IMR-90 (cell line): ENCODE results near the gene BCL2L13. TPM values are rescaled to one million over a fixed set of nuclear protein-coding genes. Genes with fewer than 3 reads are reported as not detected.

Source experiments
- ATAC-seq: fragments of 200-7000 bp; cut with Tn5 transposase; 2 replicates; pipeline ENCODE4 v1.9.1; 2020; ENCODE audit warnings: low read depth, mild to moderate bottlenecking, moderate library complexity
- BruUV-seq: library from RNA; stranded (reverse); fragments of 400-500 nt; replicated peaks from 2 replicates; lab custom pipeline; 2021; lab: Mats Ljungman, UMichigan
- CTCF ChIA-PET: fragments of 300-600 bp; formaldehyde crosslinking; extraction: SDS; loops from one replicate; lab custom pipeline; 2021; ENCODE audit warnings: antibody characterized with exemption; lab: Yijun Ruan, JAX
- POLR2A ChIA-PET: fragments of 300-600 bp; sonication (Branson Sonifier 250); formaldehyde crosslinking; loops from one replicate; lab custom pipeline; 2022; ENCODE audit warnings: antibody characterized with exemption; ENCODE audit not compliant: unreplicated experiment; lab: Charles Lee
- DNase-seq: peaks from one replicate; pipeline ENCODE4 v3.0.0; 2013
- H2AFZ ChIP-seq: replicated peaks from 2 replicates; pipeline ENCODE3; 2013; ENCODE audit warnings: low read length, mild to moderate bottlenecking; ENCODE audit not compliant: poor library complexity
- H2AK5ac ChIP-seq: 2 replicates; pipeline ENCODE4 v1.6.1; 2013; ENCODE audit warnings: low read depth, low read length, inconsistent platforms
- H2AK9ac ChIP-seq: replicated peaks from 2 replicates; pipeline ENCODE3; 2013; ENCODE audit warnings: mild to moderate bottlenecking, low read depth, low read length, moderate library complexity; ENCODE audit not compliant: poor library complexity
- H2BK120ac ChIP-seq: 2 replicates; pipeline ENCODE4 v1.6.1; 2013; ENCODE audit warnings: low read depth, low read length, inconsistent platforms
- H2BK15ac ChIP-seq: 3 replicates; pipeline ENCODE4 v1.6.1; 2013; ENCODE audit warnings: low read depth, low read length, inconsistent platforms
- H2BK20ac ChIP-seq: 2 replicates; pipeline ENCODE4 v1.6.1; 2013; ENCODE audit warnings: low read depth, mild to moderate bottlenecking, inconsistent platforms, low read length, moderate library complexity
- H2BK5ac ChIP-seq: 2 replicates; pipeline ENCODE4 v1.6.1; 2013; ENCODE audit warnings: mild to moderate bottlenecking, low read depth, low read length, inconsistent platforms; ENCODE audit not compliant: poor library complexity, severe bottlenecking
- H3K14ac ChIP-seq: replicated peaks from 2 replicates; pipeline ENCODE4 v1.6.1; 2013; ENCODE audit warnings: low read depth, low read length, inconsistent platforms
- H3K18ac ChIP-seq: 2 replicates; pipeline ENCODE4 v1.6.1; 2013; ENCODE audit warnings: low read depth, low read length, control low read depth
- H3K23ac ChIP-seq: 2 replicates; pipeline ENCODE4 v1.6.1; 2013; ENCODE audit warnings: low read depth, low read length, inconsistent platforms
- H3K27ac ChIP-seq: 2 replicates; pipeline ENCODE4 v1.5.1; 2013; ENCODE audit warnings: mild to moderate bottlenecking, control low read depth, low read length; ENCODE audit not compliant: insufficient read depth
- H3K27me3 ChIP-seq: 2 replicates; pipeline ENCODE4 v1.6.1; 2013; ENCODE audit warnings: low read length; ENCODE audit not compliant: control insufficient read depth, insufficient read depth
- H3K36me3 ChIP-seq: 2 replicates; pipeline ENCODE4 v1.6.1; 2013; ENCODE audit warnings: low read length, mixed read lengths; ENCODE audit not compliant: control insufficient read depth, insufficient read depth
- H3K4ac ChIP-seq: 2 replicates; pipeline ENCODE4 v1.6.1; 2013; ENCODE audit warnings: low read depth, low read length, inconsistent platforms
- H3K4me1 ChIP-seq: 2 replicates; pipeline ENCODE4 v1.6.1; 2013; ENCODE audit warnings: low read length, mixed read lengths; ENCODE audit not compliant: control insufficient read depth, insufficient read depth
- H3K4me2 ChIP-seq: 2 replicates; pipeline ENCODE4 v1.6.1; 2013; ENCODE audit warnings: low read depth, mild to moderate bottlenecking, control low read depth, low read length, moderate library complexity
- H3K4me3 ChIP-seq: 2 replicates; pipeline ENCODE4 v1.5.1; 2013; ENCODE audit warnings: low read depth, mild to moderate bottlenecking, control low read depth, low read length, moderate library complexity; ENCODE audit not compliant: insufficient read depth
- H3K56ac ChIP-seq: 2 replicates; pipeline ENCODE4 v1.6.1; 2013; ENCODE audit warnings: low read length, inconsistent platforms; ENCODE audit not compliant: insufficient read depth; ENCODE audit errors: extremely low read depth
- H3K79me1 ChIP-seq, 2 experiments: 2 replicates each; pipeline ENCODE4 v1.6.1; 2013; ENCODE audit warnings: low read length in 2 of 2, inconsistent platforms in 1 of 2, low read depth in 1 of 2
- H3K9ac ChIP-seq: 2 replicates; pipeline ENCODE4 v1.6.1; 2013; ENCODE audit warnings: low read depth, low read length, control low read depth
- H3K9me1 ChIP-seq: 2 replicates; pipeline ENCODE4 v1.6.1; 2013; ENCODE audit warnings: low read length, inconsistent platforms; ENCODE audit not compliant: insufficient read depth
- H3K9me3 ChIP-seq: 2 replicates; pipeline ENCODE4 v1.6.1; 2013; ENCODE audit warnings: low read length; ENCODE audit not compliant: control insufficient read depth, insufficient read depth
- H4K20me1 ChIP-seq: 2 replicates; pipeline ENCODE4 v1.6.1; 2013; ENCODE audit warnings: low read length, inconsistent platforms; ENCODE audit not compliant: insufficient read depth
- H4K5ac ChIP-seq: 2 replicates; pipeline ENCODE4 v1.6.1; 2013; ENCODE audit warnings: mild to moderate bottlenecking, low read depth, low read length, control low read depth
- H4K8ac ChIP-seq, 2 experiments: 2 replicates each; pipeline ENCODE4 v1.6.1; 2013; ENCODE audit warnings: low read depth in 2 of 2, low read length in 2 of 2, control low read depth in 1 of 2, inconsistent platforms in 1 of 2
- H4K91ac ChIP-seq: 2 replicates; pipeline ENCODE4 v1.6.1; 2013; ENCODE audit warnings: low read depth, low read length, inconsistent platforms; ENCODE audit not compliant: insufficient read depth
- BHLHE40 ChIP-seq: fragments of 150-350 bp; IDR thresholded peaks from 2 replicates; pipeline ENCODE4 v1.6.1; 2016; ENCODE audit warnings: mild to moderate bottlenecking, low read depth, low read length
- FOS ChIP-seq: fragments of 150-350 bp; IDR thresholded peaks from 2 replicates; pipeline ENCODE4 v1.6.1; 2016; ENCODE audit warnings: low read depth, low read length
- WGBS, 2 experiments: methylation state at CpG; one replicate each; pipeline versions ENCODE4 v1.1.5 to v1.1.7; 2013; ENCODE audit warnings: missing lambda C conversion rate in 2 of 2; ENCODE audit not compliant: insufficient read length in 1 of 2; ENCODE audit errors: extremely low coverage in 2 of 2; 5-methylcytosine and 5-hydroxymethylcytosine counted together
- dilution Hi-C: fragments of 300-500 bp; cut with HindIII; formaldehyde crosslinking; loops from one replicate; pipeline ENCODE4 v1.14.3; 2018; ENCODE audit warnings: low sequenced_read_pairs; ENCODE audit not compliant: unreplicated experiment
- in situ Hi-C: fragments of 300-500 bp; cut with MboI; formaldehyde crosslinking; loops from 3 replicates; pipeline ENCODE4 v1.14.3; 2019; ENCODE audit warnings: low sequenced_read_pairs, inconsistent platforms, mixed read lengths
- intact Hi-C: fragments of 100-400 bp; cut with micrococcal nuclease; formaldehyde crosslinking; loops from 2 replicates; pipeline ENCODE4 v1.10.0; 2022
- polyA plus RNA-seq, 3 experiments: library from polyadenylated mRNA; depleted of rRNA; stranded (reverse); fragments of >200 nt; gene quantifications; 2 replicates each; pipeline ENCODE4 v1.2.3, GENCODE V29; 2012; ENCODE audit warnings: low replicate concordance in 1 of 3
- total RNA-seq: library from RNA; depleted of rRNA; stranded (reverse); fragments of >200 nt; gene quantifications from 2 replicates; pipeline ENCODE4 v1.2.3, GENCODE V29; 2012

Gene BCL2L13
- total and polyA plus RNA-seq, 2 of the 4 experiments (the other 2 are of a cell fraction): 42.6 to 86.7 TPM

- Histone ChIP-seq H3K4me3 (no peak overlapping the region), H2AFZ (no peak overlapping the region), H3K79me1 (peaks cover 27 to 45% of the 10 kb centered on the region in 2 experiments), H3K14ac (no peak overlapping the region), H3K4ac (no peak overlapping the region), H3K27ac (no peak overlapping the region), H3K27me3 (no peaks in the 10 kb centered on the region), H4K91ac (no peak overlapping the region), H2AK5ac (no peak overlapping the region), H3K4me1 (0 out of 2 replicates have a peak, but pooled peaks cover 2% of the 10 kb centered on the region), H3K9me3 (no peaks in the 10 kb centered on the region), H3K9ac (no peak overlapping the region), H2BK15ac (no peak overlapping the region), H2BK5ac (no peak overlapping the region), H2AK9ac (no peak overlapping the region), H2BK20ac (no peak overlapping the region), H3K4me2 (no peak overlapping the region), H3K56ac (no peak overlapping the region), H3K9me1 (peaks cover 4% of the 10 kb centered on the region; the same call in 1 of the 2 replicates), H2BK120ac (no peak overlapping the region), H4K8ac (no peak overlapping the region), H3K18ac (no peak overlapping the region), H3K23ac (no peak overlapping the region), H4K20me1 (peaks cover 15% of the 10 kb centered on the region; the same call in 1 of the 2 replicates), H3K36me3 (peaks cover 24% of the 10 kb centered on the region), H4K5ac (no peak overlapping the region)
- no TSS peak for BruUV-seq
- ATAC-seq: peak; percentile 36
- peak; percentile 65 for DNase-seq
- CTCF ChIA-PET: interaction anchor here (0.6 to 1.2 kb wide), 2 partner anchors 117 to 120 kb away, joined by 4 read pairs; no protein-coding TSS in a partner anchor
- 38% methylated on average over 4 of the region's 5 CpGs; no CpG with 5 or more reads in 1 of the 2 experiments for WGBS, 2 experiments
- intact Hi-C loops (no loop called here), dilution Hi-C loops (no loop called here), in situ Hi-C loops (no loop called here)
- no peak for TF ChIP-seq BHLHE40
- TF ChIP-seq FOS: no peak
- POLR2A ChIA-PET: no interaction called here
Measured at GRCh38 chr22:17606496-17606895, 32.1 kb upstream of the BCL2L13 start.
